DND-41 (cell line): ENCODE results near the gene RFX2.

Experiments
- ATAC-seq: fragments of 200-7000 bp; cut with Tn5 transposase; 3 replicates; pipeline ENCODE4 v1.9.1; 2021; ENCODE audit warnings: low read depth; ENCODE audit not compliant: insufficient read depth
- DNase-seq: peaks from one replicate; pipeline ENCODE4 v3.0.0-alpha.2; 2020
- H2AFZ ChIP-seq: 2 replicates; pipeline ENCODE4 v1.6.0; 2012; ENCODE audit warnings: low read depth, low read length
- H3K27ac ChIP-seq: 2 replicates; pipeline ENCODE4 v1.5.1; 2012; ENCODE audit warnings: low read length, inconsistent platforms
- H3K27me3 ChIP-seq: fragments of 200-600 bp; sonication (generic); 2 replicates; pipeline ENCODE4 v1.6.0; 2012; ENCODE audit warnings: low read length, mild to moderate bottlenecking, inconsistent platforms; ENCODE audit not compliant: insufficient read depth, poor library complexity
- H3K36me3 ChIP-seq: 2 replicates; pipeline ENCODE4 v1.5.1; 2012; ENCODE audit warnings: low read length, inconsistent platforms; ENCODE audit not compliant: insufficient read depth
- H3K4me1 ChIP-seq: 2 replicates; pipeline ENCODE4 v1.5.1; 2012; ENCODE audit warnings: mild to moderate bottlenecking, low read length; ENCODE audit not compliant: insufficient read depth
- H3K4me2 ChIP-seq: 2 replicates; pipeline ENCODE4 v1.6.0; 2012; ENCODE audit warnings: mild to moderate bottlenecking, moderate library complexity, low read length, inconsistent platforms; ENCODE audit not compliant: insufficient read depth
- H3K4me3 ChIP-seq, 2 experiments: fragments of 200-600 bp in 1 of 2; shearing (Covaris generic) in 1 of 2; 2 replicates each; pipeline ENCODE4 v1.5.1; 2012 to 2016; ENCODE audit warnings: inconsistent platforms in 2 of 2, low read length in 2 of 2, mild to moderate bottlenecking in 2 of 2, low read depth in 1 of 2, moderate library complexity in 1 of 2
- H3K79me2 ChIP-seq: 2 replicates; pipeline ENCODE4 v1.6.0; 2012; ENCODE audit warnings: low read length, inconsistent platforms; ENCODE audit not compliant: insufficient read depth
- H3K9ac ChIP-seq: 2 replicates; pipeline ENCODE4 v1.6.0; 2012; ENCODE audit warnings: low read depth, mild to moderate bottlenecking, inconsistent platforms, low read length, moderate library complexity
- H3K9me3 ChIP-seq: 2 replicates; pipeline ENCODE4 v1.5.1; 2012; ENCODE audit warnings: low read length, moderate library complexity, mild to moderate bottlenecking, inconsistent platforms; ENCODE audit not compliant: insufficient read depth, severe bottlenecking
- H4K20me1 ChIP-seq: 2 replicates; pipeline ENCODE4 v1.6.0; 2012; ENCODE audit warnings: low read length; ENCODE audit not compliant: insufficient read depth
- EZH2 ChIP-seq: IDR thresholded peaks from 3 replicates; pipeline ENCODE4 v1.6.1; 2012; ENCODE audit warnings: borderline replicate concordance, low read depth, mild to moderate bottlenecking, moderate library complexity, low read length, inconsistent platforms; ENCODE audit not compliant: severe bottlenecking
- TF ChIP-seq, protein P1 (sequence below): IDR thresholded peaks from 2 replicates; pipeline ENCODE4 v1.5.1; 2012; ENCODE audit warnings: borderline replicate concordance, low read length, moderate library complexity, mild to moderate bottlenecking; ENCODE audit not compliant: poor library complexity, severe bottlenecking; ENCODE audit errors: extremely low read depth

The RFX2 gene

DNA sequence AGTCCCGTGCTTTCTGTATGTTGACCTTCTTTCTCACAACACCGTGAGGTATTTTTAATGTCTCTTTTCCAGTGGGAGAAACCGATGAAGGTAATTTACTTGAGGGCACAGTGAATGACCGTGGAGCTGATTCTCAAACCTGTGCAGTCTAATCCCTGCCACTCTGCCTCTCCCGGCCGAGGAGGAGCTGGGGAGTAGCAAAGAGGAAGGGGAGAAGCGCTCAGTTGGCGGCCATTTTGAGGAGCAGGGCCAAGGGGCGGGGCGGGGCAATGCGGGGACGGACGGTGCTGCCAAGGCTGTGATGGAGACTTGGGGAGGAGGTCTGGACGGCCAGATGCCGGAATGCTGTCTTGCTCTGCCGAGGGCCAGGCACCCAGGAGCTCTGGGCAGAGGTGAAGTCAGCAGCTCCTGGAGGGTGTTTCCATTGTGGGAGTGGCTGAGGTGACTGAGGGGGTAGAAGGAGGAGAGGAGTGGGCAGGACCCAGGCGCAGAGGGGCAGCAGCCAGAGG is 120.0 kb downstream of the RFX2 start:
- H3K27me3 ChIP-seq = no peaks in the 10 kb centered on the region
- no peaks in the 10 kb centered on the region for H3K36me3 ChIP-seq
- H3K9ac ChIP-seq = no peak overlapping the region
- no peak overlapping the region for H3K4me2 ChIP-seq
- H3K9me3 ChIP-seq = no peaks in the 10 kb centered on the region
- DNase-seq = no peak
- H3K79me2 ChIP-seq = no peaks in the 10 kb centered on the region
- no peak overlapping the region for H2AFZ ChIP-seq
- TF ChIP-seq, protein P1, sequence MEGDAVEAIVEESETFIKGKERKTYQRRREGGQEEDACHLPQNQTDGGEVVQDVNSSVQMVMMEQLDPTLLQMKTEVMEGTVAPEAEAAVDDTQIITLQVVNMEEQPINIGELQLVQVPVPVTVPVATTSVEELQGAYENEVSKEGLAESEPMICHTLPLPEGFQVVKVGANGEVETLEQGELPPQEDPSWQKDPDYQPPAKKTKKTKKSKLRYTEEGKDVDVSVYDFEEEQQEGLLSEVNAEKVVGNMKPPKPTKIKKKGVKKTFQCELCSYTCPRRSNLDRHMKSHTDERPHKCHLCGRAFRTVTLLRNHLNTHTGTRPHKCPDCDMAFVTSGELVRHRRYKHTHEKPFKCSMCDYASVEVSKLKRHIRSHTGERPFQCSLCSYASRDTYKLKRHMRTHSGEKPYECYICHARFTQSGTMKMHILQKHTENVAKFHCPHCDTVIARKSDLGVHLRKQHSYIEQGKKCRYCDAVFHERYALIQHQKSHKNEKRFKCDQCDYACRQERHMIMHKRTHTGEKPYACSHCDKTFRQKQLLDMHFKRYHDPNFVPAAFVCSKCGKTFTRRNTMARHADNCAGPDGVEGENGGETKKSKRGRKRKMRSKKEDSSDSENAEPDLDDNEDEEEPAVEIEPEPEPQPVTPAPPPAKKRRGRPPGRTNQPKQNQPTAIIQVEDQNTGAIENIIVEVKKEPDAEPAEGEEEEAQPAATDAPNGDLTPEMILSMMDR = no peak
- TF ChIP-seq EZH2 = no peak
- H3K4me3 ChIP-seq = no peak overlapping the region
- ATAC-seq = no peak
- H3K27ac ChIP-seq = no peak overlapping the region
- peaks cover 10% of the 10 kb centered on the region for H3K4me1 ChIP-seq
- H4K20me1 ChIP-seq = no peaks in the 10 kb centered on the region

DNA sequence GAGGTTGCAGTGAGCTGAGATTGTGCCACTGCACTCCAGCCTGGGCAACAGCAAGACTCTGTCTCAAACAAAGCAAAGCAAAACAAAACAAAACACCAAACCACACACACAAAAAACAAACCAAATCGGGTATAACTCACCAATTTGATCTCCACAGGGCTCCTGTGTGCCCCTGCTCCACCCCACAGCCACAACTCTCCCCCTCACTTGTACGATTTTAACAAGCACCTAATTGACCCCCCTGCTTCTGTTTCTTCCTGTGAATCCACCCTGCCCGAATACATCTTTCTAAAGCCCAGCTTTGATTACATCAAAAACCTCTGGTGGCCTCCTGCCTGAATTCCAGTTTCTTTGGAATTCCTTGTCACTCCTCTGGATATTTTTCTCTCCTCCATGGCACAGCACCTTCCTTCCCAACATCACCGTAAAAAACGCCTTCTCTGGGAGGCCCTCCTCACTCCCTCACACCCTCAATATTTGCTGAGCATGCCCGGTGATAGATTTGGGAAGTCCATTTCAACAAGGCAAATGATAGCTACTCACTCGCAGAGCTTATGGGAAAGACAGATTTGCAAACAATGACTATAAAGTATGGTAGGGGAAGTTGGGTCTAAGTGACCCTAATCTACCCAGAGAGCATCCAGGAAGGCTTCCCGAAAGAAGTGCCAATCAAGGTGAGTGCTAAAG is 120.8 kb downstream of the RFX2 start:
- H3K9me3 ChIP-seq = no peaks in the 10 kb centered on the region
- TF ChIP-seq EZH2 = no peak
- TF ChIP-seq, protein P1 = no peak
- DNase-seq (no peak), ATAC-seq (no peak)
- H3K79me2 ChIP-seq = no peaks in the 10 kb centered on the region
- no peaks in the 10 kb centered on the region for H3K27me3 ChIP-seq
- peaks cover 16% of the 10 kb centered on the region for H3K4me1 ChIP-seq
- no peak overlapping the region for H3K27ac ChIP-seq
- no peak overlapping the region for H3K4me3 ChIP-seq
- H3K9ac ChIP-seq = no peak overlapping the region
- no peaks in the 10 kb centered on the region for H3K36me3 ChIP-seq
- no peak overlapping the region for H3K4me2 ChIP-seq
- H4K20me1 ChIP-seq = no peaks in the 10 kb centered on the region
- H2AFZ ChIP-seq = no peak overlapping the region

DNA sequence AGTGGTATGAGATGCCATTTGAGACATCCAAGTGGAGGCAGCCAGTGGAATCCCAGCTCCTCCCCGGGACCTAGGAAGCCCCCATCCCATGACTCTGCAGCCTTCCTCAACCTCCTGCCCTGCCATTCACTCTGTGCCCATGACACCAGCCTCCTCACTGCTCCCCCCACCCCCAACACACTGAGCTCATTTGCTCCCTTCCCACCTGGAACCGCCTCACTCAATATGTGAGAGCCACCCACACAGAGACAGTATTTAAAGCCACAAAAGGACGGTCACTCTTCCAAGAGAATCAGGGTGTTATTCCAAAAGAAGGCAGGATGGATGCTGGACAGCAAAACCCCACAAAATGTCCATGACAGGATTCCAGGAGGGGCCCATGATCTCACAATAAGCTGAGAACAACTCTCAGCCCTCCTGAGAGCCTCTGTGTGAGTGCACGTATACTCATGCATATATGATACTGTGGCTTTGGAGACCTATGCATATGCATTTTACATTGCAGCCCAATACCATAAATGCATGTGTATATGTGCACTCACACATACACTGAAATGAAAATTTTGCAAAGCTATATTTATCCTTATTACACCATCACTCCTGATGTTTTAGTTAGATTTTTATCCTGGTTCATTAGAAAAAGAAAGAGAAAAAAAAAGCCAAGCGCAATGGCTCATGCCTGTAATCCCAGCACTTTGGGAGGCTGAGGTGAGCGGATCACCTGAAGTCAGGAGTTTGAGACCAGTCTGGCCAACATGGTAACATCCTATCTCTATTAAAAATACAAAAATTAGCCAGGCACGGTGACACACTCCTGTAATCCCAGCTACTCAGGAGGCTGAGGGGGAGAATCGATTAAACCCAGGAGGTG is 121.5 kb downstream of the RFX2 start:
- H3K9ac ChIP-seq = no peak overlapping the region
- ATAC-seq = no peak

More for the DNA sequence above, 121.5 kb downstream of the RFX2 start:
- Histone ChIP-seq H3K36me3 (no peaks in the 10 kb centered on the region), H3K79me2 (no peaks in the 10 kb centered on the region), H2AFZ (no peak overlapping the region), H3K4me1 (peaks cover 24% of the 10 kb centered on the region), H3K27me3 (no peaks in the 10 kb centered on the region), H4K20me1 (no peaks in the 10 kb centered on the region), H3K4me3 (no peak overlapping the region), H3K4me2 (no peak overlapping the region), H3K27ac (no peak overlapping the region), H3K9me3 (no peaks in the 10 kb centered on the region)
- DNase-seq = no peak
- TF ChIP-seq EZH2 = no peak
- TF ChIP-seq, protein P1 = no peak
